GM23338 (cell line): ENCODE data around the gene FAF1. TPM values are rescaled to one million over a fixed set of nuclear protein-coding genes. Genes with fewer than 3 reads are reported as not detected.
"Not testable (repeated sequence)": the region's sequence is repeated elsewhere in the genome, so short reads cannot be mapped to it uniquely, and the experiment has no call there.

Experiments
- ATAC-seq: fragments of 200-7000 bp; cut with Tn5 transposase; 3 replicates; pipeline ENCODE4 v1.9.1; 2020
- DNase-seq: peaks from one replicate; pipeline ENCODE4 v3.0.0-alpha.2; 2015; ENCODE audit warnings: low spot score
- H2AFZ ChIP-seq: fragments of 200-600 bp; sonication (generic); 2 replicates; pipeline ENCODE4 v1.8.0; 2016; ENCODE audit warnings: antibody characterized with exemption, mild to moderate bottlenecking, moderate library complexity
- H3F3A ChIP-seq: fragments of 200-600 bp; sonication (generic); replicated peaks from 2 replicates; pipeline ENCODE4 v1.8.0; 2017; ENCODE audit warnings: antibody characterized with exemption, mixed run types, low read depth
- H3K27ac ChIP-seq: fragments of 200-600 bp; sonication (generic); 2 replicates; pipeline ENCODE4 v1.6.1; 2016; ENCODE audit warnings: low read depth
- H3K27me3 ChIP-seq: fragments of 200-600 bp; sonication (generic); 2 replicates; pipeline ENCODE4 v1.8.0; 2016; ENCODE audit warnings: mild to moderate bottlenecking, mixed run types, moderate library complexity; ENCODE audit not compliant: insufficient read depth
- H3K36me3 ChIP-seq: fragments of 200-600 bp; sonication (generic); 2 replicates; pipeline ENCODE4 v1.8.0; 2016; ENCODE audit warnings: mild to moderate bottlenecking; ENCODE audit not compliant: insufficient read depth
- H3K4me1 ChIP-seq: fragments of 200-600 bp; sonication (generic); 2 replicates; pipeline ENCODE4 v1.8.0; 2016; ENCODE audit warnings: mild to moderate bottlenecking, moderate library complexity; ENCODE audit not compliant: insufficient read depth
- H3K4me2 ChIP-seq: fragments of 200-600 bp; sonication (generic); 2 replicates; pipeline ENCODE4 v1.7.1; 2017; ENCODE audit warnings: mixed run types
- H3K4me3 ChIP-seq: fragments of 200-600 bp; sonication (generic); 2 replicates; pipeline ENCODE4 v1.6.1; 2016; ENCODE audit warnings: mixed run types
- H3K79me2 ChIP-seq: fragments of 200-600 bp; sonication (generic); replicated peaks from 2 replicates; pipeline ENCODE4 v1.8.0; 2017; ENCODE audit warnings: mild to moderate bottlenecking; ENCODE audit not compliant: insufficient read depth
- H3K9me2 ChIP-seq: fragments of 200-600 bp; sonication (generic); 2 replicates; pipeline ENCODE4 v1.8.0; 2017; ENCODE audit not compliant: insufficient read depth
- H4K20me1 ChIP-seq: fragments of 200-600 bp; sonication (generic); replicated peaks from 2 replicates; pipeline ENCODE4 v1.8.0; 2017; ENCODE audit warnings: mild to moderate bottlenecking; ENCODE audit not compliant: insufficient read depth
- H3K27ac Mint-ChIP-seq: 2 replicates; pipeline ENCODE4 v1.8.0; 2020; ENCODE audit warnings: inconsistent platforms, mild to moderate bottlenecking, moderate library complexity, mixed read lengths
- H3K27me3 Mint-ChIP-seq: 3 replicates; pipeline ENCODE4 v1.8.0; 2022; ENCODE audit warnings: low read depth, mild to moderate bottlenecking, moderate library complexity, mixed read lengths, inconsistent platforms; ENCODE audit not compliant: insufficient read depth, poor library complexity
- H3K36me3 Mint-ChIP-seq: 3 replicates; pipeline ENCODE4 v1.8.0; 2021; ENCODE audit warnings: low read depth, mild to moderate bottlenecking, inconsistent platforms, moderate library complexity, mixed read lengths
- H3K4me1 Mint-ChIP-seq: 3 replicates; pipeline ENCODE4 v1.8.0; 2020; ENCODE audit warnings: mild to moderate bottlenecking, inconsistent platforms, mixed read lengths
- H3K4me3 Mint-ChIP-seq: 3 replicates; pipeline ENCODE4 v1.8.0; 2021; ENCODE audit warnings: moderate library complexity, mild to moderate bottlenecking, inconsistent platforms, mixed read lengths
- H3K9me3 Mint-ChIP-seq: 3 replicates; pipeline ENCODE4 v1.8.0; 2020; ENCODE audit warnings: moderate library complexity, mild to moderate bottlenecking, inconsistent platforms, mixed read lengths
- CREB1 ChIP-seq: fragments of 250-450 bp; sonication (Bioruptor Pico); IDR thresholded peaks from 2 replicates; pipeline ENCODE4 v1.5.0; 2020; ENCODE audit warnings: low read depth, mild to moderate bottlenecking, moderate library complexity
- CTCF ChIP-seq, 2 experiments: fragments of 200-600 bp in 1 of 2; sonication (generic) in 1 of 2; conservative IDR thresholded peaks; 2 replicates each; pipeline versions ENCODE4 v1.5.1 to v1.6.1; 2016 to 2017; ENCODE audit warnings: antibody characterized with exemption in 2 of 2, low read depth in 2 of 2, mild to moderate bottlenecking in 2 of 2, moderate library complexity in 1 of 2
- EZH2 ChIP-seq: fragments of 200-600 bp; sonication (generic); IDR thresholded peaks from one replicate; pipeline ENCODE4 v1.8.0; 2017; ENCODE audit warnings: antibody characterized with exemption, mild to moderate bottlenecking, low read depth; ENCODE audit not compliant: unreplicated experiment
- EZH2phosphoT487 ChIP-seq: fragments of 200-600 bp; sonication (generic); IDR thresholded peaks from one replicate; pipeline ENCODE4 v1.8.1; 2018; ENCODE audit warnings: antibody characterized with exemption; ENCODE audit not compliant: unreplicated experiment
- JUNB ChIP-seq: IDR thresholded peaks from one replicate; pipeline ENCODE4 v1.6.1; 2016; ENCODE audit warnings: antibody characterized with exemption; ENCODE audit not compliant: unreplicated experiment
- REST ChIP-seq: IDR thresholded peaks from one replicate; pipeline ENCODE4 v1.6.1; 2018; ENCODE audit warnings: antibody characterized with exemption; ENCODE audit not compliant: unreplicated experiment
- ZNF114 ChIP-seq: fragments of 250-450 bp; sonication (Bioruptor Pico); IDR thresholded peaks from 2 replicates; pipeline ENCODE4 v1.5.0; 2020; ENCODE audit warnings: mild to moderate bottlenecking, moderate library complexity
- ZNF331 ChIP-seq: fragments of 250-450 bp; sonication (Bioruptor Pico); IDR thresholded peaks from 2 replicates; pipeline ENCODE4 v1.5.0; 2020; ENCODE audit warnings: low read depth, mild to moderate bottlenecking, moderate library complexity
- polyA plus RNA-seq: library from polyadenylated mRNA; unstranded; fragments of >200 nt; fragmentation: Nextera tagmentation; extraction: Ambion mirVana; gene quantifications from 2 replicates; pipeline ENCODE4 v1.2.1, GENCODE V29; 2016
- total RNA-seq: library from RNA; depleted of rRNA; stranded (reverse); fragments of >200 nt; shearing (Covaris generic); gene quantifications from 2 replicates; pipeline ENCODE4 v1.2.3, GENCODE V29; 2014

FAF1 gene
- total and polyA plus RNA-seq, 2 experiments from 2014 or later = 24.1 to 53.2 TPM

GRCh38 chr1:50735443-50735842 lies 224.6 kb downstream of the FAF1 start:
- ATAC-seq (no peak), DNase-seq (peak; percentile 66)
- Histone ChIP-seq H3K9me2 (no peaks in the 10 kb centered on the region), H3K27me3 (no peaks in the 10 kb centered on the region), H3K4me1 (no peaks in the 10 kb centered on the region), H3K4me3 (no peak overlapping the region), H3F3A (no peaks in the 10 kb centered on the region), H3K36me3 (no peaks in the 10 kb centered on the region), H2AFZ (no peak overlapping the region), H3K79me2 (no peaks in the 10 kb centered on the region), H3K27ac (no peak overlapping the region), H3K4me2 (no peak overlapping the region), H4K20me1 (0 out of 2 replicates have a peak, but pooled peaks cover 4% of the 10 kb centered on the region)
- Mint-ChIP-seq H3K27me3 (peaks cover 2% of the 10 kb centered on the region), H3K4me1 (no peaks in the 10 kb centered on the region), H3K9me3 (no peaks in the 10 kb centered on the region), H3K27ac (no peak overlapping the region), H3K4me3 (no peak overlapping the region), H3K36me3 (no peaks in the 10 kb centered on the region)
- TF ChIP-seq EZH2phosphoT487 (no peak), CTCF (conservative IDR thresholded peaks at IDR 0.05; ENCODE audit: low read depth in 2 of 2) (peak in 1 of 2 experiments; percentile 70; a peak in 3 of 4 replicates)

- not testable (repeated sequence) for H3K9me3 Mint-ChIP-seq, DNase-seq, H2AFZ ChIP-seq, H3F3A ChIP-seq, H3K4me3 Mint-ChIP-seq, H3K27me3 ChIP-seq, H3K9me2 ChIP-seq, H3K36me3 Mint-ChIP-seq, H3K36me3 ChIP-seq, H4K20me1 ChIP-seq, H3K27ac ChIP-seq, H3K4me1 Mint-ChIP-seq, H3K79me2 ChIP-seq, H3K27ac Mint-ChIP-seq, H3K27me3 Mint-ChIP-seq, H3K4me2 ChIP-seq, ATAC-seq, H3K4me3 ChIP-seq, H3K4me1 ChIP-seq
Measured at GRCh38 chr1:50727578-50727977, 232.5 kb downstream of the FAF1 start.

- Histone ChIP-seq H3K4me3 (no peak overlapping the region), H3K4me2 (no peak overlapping the region), H3K27me3 (no peaks in the 10 kb centered on the region), H3K36me3 (no peaks in the 10 kb centered on the region), H3F3A (no peaks in the 10 kb centered on the region), H3K27ac (no peak overlapping the region), H3K4me1 (0 out of 2 replicates have a peak, but pooled peaks cover 4% of the 10 kb centered on the region), H3K9me2 (no peaks in the 10 kb centered on the region), H2AFZ (no peak overlapping the region), H3K79me2 (no peaks in the 10 kb centered on the region), H4K20me1 (no peaks in the 10 kb centered on the region)
- DNase-seq (no peak), ATAC-seq (no peak)
- no peaks in the 10 kb centered on the region for H3K36me3 Mint-ChIP-seq
- no peak for TF ChIP-seq CREB1 (CRISPR knock-in tag)
- no peak for TF ChIP-seq ZNF114 (CRISPR knock-in tag)
- no peak for TF ChIP-seq REST
- no peak for TF ChIP-seq ZNF331 (CRISPR knock-in tag)
- TF ChIP-seq JUNB = no peak
- no peak for TF ChIP-seq EZH2
- H3K9me3 Mint-ChIP-seq = no peaks in the 10 kb centered on the region
- peaks cover 9% of the 10 kb centered on the region for H3K4me1 Mint-ChIP-seq
- peaks cover 4% of the 10 kb centered on the region for H3K27me3 Mint-ChIP-seq
- peak overlapping the region; percentile 29; the same call in 1 of the 2 replicates for H3K27ac Mint-ChIP-seq
- H3K4me3 Mint-ChIP-seq = no peak overlapping the region
Measured at GRCh38 chr1:50724626-50725286, 235.3 kb downstream of the FAF1 start.
